NCI-H1436 (cell line): ENCODE results near the gene CD40LG.

Source experiments
- DNase-seq: peaks from one replicate; lab custom pipeline; 2025; lab: John Stamatoyannopoulos, UW

Gene CD40LG

GRCh38 chrX:136650811-136651210, 2.9 kb downstream of the CD40LG start:
- no peak for DNase-seq

- DNase-seq: no peak
These were observed 5.1 kb downstream of the CD40LG start for GRCh38 chrX:136652822-136653723.

- no peak for DNase-seq
These were observed 8.5 kb downstream of the CD40LG start for GRCh38 chrX:136656361-136656964.

GRCh38 chrX:136658151-136658550, 10.2 kb downstream of the CD40LG start:
- no peak for DNase-seq

- no peak for DNase-seq
These were observed 11.2 kb downstream of the CD40LG start for GRCh38 chrX:136659174-136659573.

GRCh38 chrX:136660896-136661295, 12.9 kb downstream of the CD40LG start:
- no peak for DNase-seq

GRCh38 chrX:136662104-136662503, 14.1 kb downstream of the CD40LG start:
- no peak for DNase-seq

- no peak for DNase-seq
These were observed 15.0 kb downstream of the CD40LG start for GRCh38 chrX:136662976-136663375.

GRCh38 chrX:136665258-136665900, 17.4 kb downstream of the CD40LG start:
- no peak for DNase-seq

GRCh38 chrX:136666088-136666487, 18.1 kb downstream of the CD40LG start:
- no peak for DNase-seq

GRCh38 chrX:136667446-136668168, 19.6 kb downstream of the CD40LG start:
- DNase-seq: no peak

GRCh38 chrX:136671006-136671610, 23.1 kb downstream of the CD40LG start:
- no peak for DNase-seq

- no peak for DNase-seq
These were observed 26.5 kb downstream of the CD40LG start for GRCh38 chrX:136674270-136674985.

- DNase-seq: no peak
These were observed 31.6 kb downstream of the CD40LG start for GRCh38 chrX:136679531-136679930.

- no peak for DNase-seq
These were observed 36.2 kb downstream of the CD40LG start for GRCh38 chrX:136684120-136684519.

GRCh38 chrX:136687457-136687856, 39.5 kb downstream of the CD40LG start:
- DNase-seq: no peak

GRCh38 chrX:136689436-136689835, 41.5 kb downstream of the CD40LG start:
- DNase-seq: no peak

GRCh38 chrX:136691028-136691809, 43.3 kb downstream of the CD40LG start:
- DNase-seq: no peak

- DNase-seq: no peak
These were observed 44.3 kb downstream of the CD40LG start for GRCh38 chrX:136692271-136692670.

GRCh38 chrX:136694431-136695087, 46.6 kb downstream of the CD40LG start:
- peak; percentile 68 for DNase-seq
